GM08714 (cell line): ENCODE results near the gene ST6GALNAC3.

Experiments used
- H3K4me3 ChIP-seq: fragments of 200-500 bp; sonication (Bioruptor generic); 2 replicates; pipeline ENCODE4 v1.5.1; 2014; ENCODE audit warnings: mild to moderate bottlenecking, low read length, inconsistent platforms
- ZNF274 ChIP-seq: IDR thresholded peaks from 2 replicates; pipeline ENCODE4 v1.6.1; 2012; ENCODE audit warnings: mild to moderate bottlenecking, low read depth, low read length

The ST6GALNAC3 gene

DNA sequence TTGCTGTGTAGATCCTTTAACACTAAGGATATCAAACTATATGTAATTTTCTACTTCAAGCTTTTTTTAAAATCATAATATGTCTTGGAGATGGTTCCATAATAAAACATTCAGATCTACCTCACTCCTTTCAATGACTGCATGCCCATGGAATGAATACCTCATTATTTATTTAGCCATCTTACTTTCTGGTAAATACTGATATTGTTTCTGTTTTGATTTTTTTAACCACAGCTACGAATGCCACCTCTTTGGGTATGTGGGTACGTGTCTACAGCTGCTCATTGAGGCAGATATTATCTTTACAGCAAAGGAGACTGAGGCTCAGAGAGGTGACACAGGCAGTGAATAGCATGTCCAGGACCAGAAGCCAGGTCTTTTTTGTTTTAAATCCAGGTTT, 215.7 kb downstream of the ST6GALNAC3 start:
- no peak for TF ChIP-seq ZNF274

DNA sequence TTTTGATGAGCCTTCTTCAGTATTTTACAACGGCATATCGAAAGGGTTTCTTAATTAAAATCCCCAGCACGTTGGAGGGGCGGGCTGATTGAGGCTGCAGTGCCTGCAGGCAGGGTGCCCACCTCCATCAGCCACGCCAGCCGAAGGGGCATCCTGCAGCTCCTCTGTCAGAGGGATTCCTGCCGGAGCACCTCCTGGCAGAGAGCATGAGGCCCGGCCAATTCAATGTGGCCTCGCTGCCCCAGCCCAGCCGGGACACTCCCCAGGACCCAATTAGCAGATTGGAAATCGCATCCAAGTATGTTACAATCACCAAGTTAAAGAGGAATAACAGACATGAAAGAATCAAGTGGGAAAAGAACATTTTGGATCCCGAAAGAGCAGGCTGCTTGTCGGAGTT, 216.6 kb downstream of the ST6GALNAC3 start:
- no peak overlapping the region for H3K4me3 ChIP-seq
- no peak for TF ChIP-seq ZNF274

More for the DNA sequence above, 215.7 kb downstream of the ST6GALNAC3 start:
- H3K4me3 ChIP-seq, result no peak overlapping the region

GRCh38 chr1:76291737-76292136, 217.2 kb downstream of the ST6GALNAC3 start:
- no peak for TF ChIP-seq ZNF274
- H3K4me3 ChIP-seq, result no peak overlapping the region

DNA sequence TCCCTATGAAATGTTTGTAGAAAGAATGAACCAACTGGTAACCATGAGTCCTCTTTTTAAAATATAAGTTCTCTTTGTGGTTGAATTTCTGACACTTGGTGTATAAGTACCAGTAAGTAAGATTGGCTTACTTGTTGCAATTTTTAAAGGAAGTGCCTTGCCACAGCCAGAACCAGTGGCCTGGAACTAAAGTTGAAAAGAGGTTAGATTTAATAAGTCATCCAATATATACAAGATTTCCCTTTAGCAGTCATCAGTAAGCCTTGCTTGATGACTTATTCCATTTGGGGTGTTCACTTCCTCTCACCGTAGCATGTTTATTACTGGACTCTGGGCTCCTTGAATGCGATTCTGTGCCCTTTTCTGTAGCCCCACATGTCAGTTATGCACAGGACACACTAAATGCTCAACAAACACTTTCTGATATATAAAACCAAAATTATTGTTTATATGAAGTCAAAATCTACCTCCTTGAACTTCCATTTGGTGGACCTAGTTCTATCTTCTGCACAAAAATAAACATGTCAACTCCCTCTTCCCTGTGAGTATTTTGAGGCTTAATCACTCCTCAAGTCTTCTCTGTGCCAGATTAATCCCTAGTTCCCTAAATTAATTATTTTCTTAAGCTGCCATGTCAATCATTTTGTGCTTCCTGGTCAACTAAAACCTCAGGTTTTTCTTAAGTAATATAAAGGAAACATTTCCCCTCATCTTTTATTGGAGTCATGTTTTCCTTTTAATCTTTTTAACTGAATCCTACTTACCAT, 218.1 kb downstream of the ST6GALNAC3 start:
- H3K4me3 ChIP-seq, result no peak overlapping the region
- no peak for TF ChIP-seq ZNF274

- H3K4me3 ChIP-seq, result no peak overlapping the region
- no peak for TF ChIP-seq ZNF274
Measured at GRCh38 chr1:76293831-76294230, 219.3 kb downstream of the ST6GALNAC3 start.

DNA sequence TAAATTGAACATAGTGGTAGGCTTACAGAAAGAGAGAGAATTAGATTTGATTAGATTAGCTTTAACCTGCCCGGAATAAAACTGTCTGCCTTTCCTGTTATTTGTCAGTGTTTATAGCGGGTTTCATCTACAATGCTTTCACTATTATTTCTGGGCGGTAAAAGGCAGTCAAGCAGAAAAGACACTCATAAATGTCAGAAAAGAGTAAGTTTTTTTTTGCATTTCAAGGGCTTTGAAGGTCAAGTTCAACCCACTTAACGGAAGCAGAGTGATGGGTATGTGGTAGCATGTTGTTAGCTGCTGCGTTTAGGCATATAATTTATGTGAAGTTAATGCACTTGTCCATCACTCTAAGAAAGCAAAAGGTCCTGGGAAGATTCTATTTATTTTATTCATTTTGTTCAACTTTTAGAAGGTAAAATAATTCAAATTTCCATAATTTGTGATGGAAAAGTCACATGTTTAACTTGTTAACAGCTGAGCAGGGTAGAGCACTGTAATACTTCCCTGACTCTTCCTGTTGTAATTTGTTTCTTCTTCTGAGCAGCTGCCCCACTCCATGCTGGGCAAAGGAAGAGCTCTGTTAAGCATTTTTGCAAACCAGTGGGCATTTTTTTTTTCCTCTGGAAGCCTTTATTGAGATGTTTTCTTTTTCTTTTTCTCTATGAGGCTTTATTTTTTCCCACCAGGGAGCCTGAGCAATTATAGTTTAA, 220.1 kb downstream of the ST6GALNAC3 start:
- H3K4me3 ChIP-seq, result no peak overlapping the region
- no peak for TF ChIP-seq ZNF274

- TF ChIP-seq ZNF274, result no peak
- no peak overlapping the region for H3K4me3 ChIP-seq
Measured at GRCh38 chr1:76298399-76298798, 223.9 kb downstream of the ST6GALNAC3 start.

DNA sequence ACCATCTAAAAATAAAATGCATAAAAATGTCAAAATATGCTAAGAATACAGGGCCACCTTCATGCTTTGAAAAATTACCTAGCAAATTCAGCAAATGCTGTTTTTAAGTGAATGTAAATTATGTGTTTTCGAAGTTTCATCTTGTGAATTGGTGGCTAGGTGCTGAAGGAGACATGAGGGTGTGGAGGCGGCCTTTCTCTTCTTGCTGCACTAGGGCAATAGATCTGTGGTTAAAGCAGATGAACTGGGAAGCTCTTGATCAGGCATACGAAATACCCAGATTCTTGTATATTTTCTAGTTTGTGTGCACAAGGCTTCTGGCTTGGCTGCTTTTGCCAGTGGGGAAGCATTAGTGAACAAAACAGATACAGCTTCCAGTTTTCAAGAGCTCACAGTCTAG, 224.5 kb downstream of the ST6GALNAC3 start:
- TF ChIP-seq ZNF274, result no peak
- no peak overlapping the region for H3K4me3 ChIP-seq

- TF ChIP-seq ZNF274, result no peak
- no peak overlapping the region for H3K4me3 ChIP-seq
Measured at GRCh38 chr1:76300556-76300955, 226.0 kb downstream of the ST6GALNAC3 start.

GRCh38 chr1:76302711-76303339, 228.3 kb downstream of the ST6GALNAC3 start:
- H3K4me3 ChIP-seq, result no peak overlapping the region
- no peak for TF ChIP-seq ZNF274

DNA sequence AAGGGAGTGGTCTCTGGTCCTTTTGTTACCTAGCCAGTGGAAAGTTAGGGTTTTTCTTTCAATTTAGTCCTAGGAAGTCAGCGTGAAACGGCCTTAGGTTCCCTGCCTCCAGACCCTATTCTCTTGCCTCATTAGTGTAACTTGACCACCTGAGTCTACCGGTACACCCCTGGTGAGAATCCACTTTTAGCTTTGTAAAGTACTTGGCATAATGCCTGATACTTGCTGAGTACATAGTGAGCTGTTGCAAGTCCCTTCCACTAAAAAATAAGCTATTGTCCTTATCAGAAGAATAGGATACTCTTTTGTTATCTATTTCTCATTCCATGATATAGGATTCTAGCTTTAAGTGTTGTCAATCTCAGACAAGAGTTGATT, 228.8 kb downstream of the ST6GALNAC3 start:
- H3K4me3 ChIP-seq, result no peak overlapping the region
- TF ChIP-seq ZNF274, result no peak

GRCh38 chr1:76313304-76313703, 238.8 kb downstream of the ST6GALNAC3 start:
- H3K4me3 ChIP-seq, result no peak overlapping the region

DNA sequence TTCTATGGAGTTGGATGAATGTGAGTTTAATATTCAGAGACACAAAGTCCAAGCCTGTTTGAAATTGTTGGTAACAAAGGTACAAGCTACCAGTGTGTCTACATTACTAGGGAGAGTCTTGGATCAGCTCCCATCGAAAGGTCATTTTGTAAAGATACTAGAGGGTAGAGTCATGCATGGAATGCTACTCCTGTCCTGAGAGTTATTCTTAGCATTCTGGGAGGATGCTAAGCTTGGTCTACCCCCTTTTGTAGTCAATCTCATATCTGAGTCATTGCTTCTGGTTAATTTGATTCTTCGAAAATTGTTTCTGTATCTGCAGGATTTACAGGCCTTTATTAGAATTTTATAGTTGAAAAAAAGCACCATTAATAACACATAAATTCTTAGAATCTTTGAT, 240.2 kb downstream of the ST6GALNAC3 start:
- no peak overlapping the region for H3K4me3 ChIP-seq
- no peak for TF ChIP-seq ZNF274

More at GRCh38 chr1:76313304-76313703, 238.8 kb downstream of the ST6GALNAC3 start:
- TF ChIP-seq ZNF274, result no peak

DNA sequence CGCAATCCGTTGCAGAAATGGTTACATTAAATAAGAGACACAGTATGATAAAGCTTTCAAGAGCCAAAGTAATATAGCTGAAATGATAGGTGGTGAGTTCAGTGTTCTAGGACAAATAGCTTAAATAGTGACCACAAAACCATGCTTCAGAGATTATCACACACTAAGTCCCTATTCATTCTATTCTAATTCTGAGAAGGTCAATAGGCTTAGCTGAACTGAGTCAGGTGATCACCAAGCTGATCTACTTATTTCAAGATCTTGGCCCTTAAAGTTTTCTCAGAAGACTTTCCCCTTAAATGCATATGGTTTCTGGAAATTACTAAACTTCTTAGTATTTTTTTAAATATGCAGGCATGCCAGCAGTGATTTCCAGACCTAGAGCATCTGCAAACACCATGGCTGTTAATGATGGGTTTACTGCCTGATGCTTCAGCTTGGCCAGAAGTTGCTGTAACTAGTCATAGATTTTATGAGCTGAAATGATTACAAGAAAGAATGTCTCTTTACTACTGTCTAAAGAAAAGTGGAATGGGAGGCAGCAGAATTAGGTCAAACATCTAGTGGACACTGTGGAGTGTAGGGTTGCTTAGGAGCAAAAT, 242.9 kb downstream of the ST6GALNAC3 start:
- H3K4me3 ChIP-seq, result no peak overlapping the region
- TF ChIP-seq ZNF274, result no peak

GRCh38 chr1:76330991-76331603, 256.6 kb downstream of the ST6GALNAC3 start:
- TF ChIP-seq ZNF274, result no peak
- H3K4me3 ChIP-seq, result no peak overlapping the region
